Liver (tissue), 9 donors: ENCODE measurements around the gene INO80B. TPM values are rescaled to one million over a fixed set of nuclear protein-coding genes. Genes with fewer than 3 reads are reported as not detected.

Source experiments
- DNase-seq: peaks from one replicate; pipeline ENCODE4 v3.0.0-alpha.2; 2017; ENCODE audit warnings: low spot score
- H3K27ac ChIP-seq, 2 donors: one replicate each; pipeline ENCODE4 v1.7.0; 2013; ENCODE audit warnings: inconsistent platforms in 2 of 2, low read length in 2 of 2, control low read depth in 1 of 2, low read depth in 1 of 2, mild to moderate bottlenecking in 1 of 2
- H3K27me3 ChIP-seq, 4 donors: one replicate each; pipeline versions ENCODE4 v1.6.1 to v1.7.0; 2013; ENCODE audit warnings: low read length in 3 of 4, inconsistent platforms in 1 of 4, mild to moderate bottlenecking in 1 of 4, moderate library complexity in 1 of 4; ENCODE audit not compliant: control insufficient read depth in 4 of 4, insufficient read depth in 4 of 4
- H3K36me3 ChIP-seq, 4 donors: one replicate each; pipeline versions ENCODE4 v1.6.1 to v1.7.0; 2013; ENCODE audit warnings: low read length in 3 of 4, mild to moderate bottlenecking in 3 of 4, low read depth in 1 of 4, moderate library complexity in 1 of 4; ENCODE audit not compliant: control insufficient read depth in 4 of 4, insufficient read depth in 3 of 4
- H3K4me1 ChIP-seq, 4 donors: one replicate each; pipeline versions ENCODE4 v1.6.1 to v1.7.0; 2013; ENCODE audit warnings: low read length in 3 of 4, mild to moderate bottlenecking in 3 of 4, moderate library complexity in 1 of 4; ENCODE audit not compliant: control insufficient read depth in 4 of 4, insufficient read depth in 4 of 4
- H3K4me3 ChIP-seq, 3 donors: one replicate each; pipeline versions ENCODE4 v1.6.1 to v1.7.0; 2013; ENCODE audit warnings: low read length in 3 of 3, control low read depth in 1 of 3, low read depth in 1 of 3, mild to moderate bottlenecking in 1 of 3
- H3K9ac ChIP-seq, 2 donors: one replicate each; pipeline ENCODE4 v1.7.0; 2013; ENCODE audit warnings: low read length in 2 of 2, mild to moderate bottlenecking in 2 of 2, moderate library complexity in 2 of 2, control low read depth in 1 of 2, low read depth in 1 of 2
- H3K9me3 ChIP-seq, 4 donors: one replicate each; pipeline versions ENCODE4 v1.6.1 to v1.7.0; 2013; ENCODE audit warnings: low read length in 3 of 4; ENCODE audit not compliant: control insufficient read depth in 4 of 4
- ATF3 ChIP-seq: IDR thresholded peaks from 2 replicates; pipeline ENCODE4 v1.6.1; 2016; ENCODE audit warnings: antibody characterized with exemption
- CTCF ChIP-seq: fragments of 150-350 bp; IDR thresholded peaks from 2 replicates; pipeline ENCODE4 v1.5.1; 2017; ENCODE audit warnings: improper control_type of control experiment, low read depth, low read length; ENCODE audit not compliant: missing input control
- EGR1 ChIP-seq, 2 donors: IDR thresholded peaks; 2 replicates each; pipeline ENCODE4 v1.6.1; 2016 to 2018; ENCODE audit warnings: antibody characterized with exemption in 2 of 2, low read depth in 2 of 2
- FOXA1 ChIP-seq: IDR thresholded peaks from 2 replicates; pipeline ENCODE4 v1.6.1; 2016; ENCODE audit warnings: antibody characterized with exemption
- GABPA ChIP-seq, 2 donors: IDR thresholded peaks in 1 of 2; conservative IDR thresholded peaks in 1 of 2; 2 replicates each; pipeline ENCODE4 v1.6.1; 2016; ENCODE audit warnings: antibody characterized with exemption in 2 of 2, mild to moderate bottlenecking in 1 of 2, moderate library complexity in 1 of 2
- HNF4A ChIP-seq, 2 donors: conservative IDR thresholded peaks; 2 replicates each; pipeline ENCODE4 v1.6.1; 2016; ENCODE audit warnings: antibody characterized with exemption in 2 of 2, mild to moderate bottlenecking in 2 of 2
- HNF4G ChIP-seq: IDR thresholded peaks from 2 replicates; pipeline ENCODE4 v1.6.1; 2016; ENCODE audit warnings: antibody characterized with exemption
- JUND ChIP-seq, 2 donors: IDR thresholded peaks; 2 replicates each; pipeline ENCODE4 v1.6.1; 2016; ENCODE audit warnings: antibody characterized with exemption in 2 of 2
- NR2F2 ChIP-seq: IDR thresholded peaks from 2 replicates; pipeline ENCODE4 v1.6.1; 2016; ENCODE audit warnings: antibody characterized with exemption
- RAD21 ChIP-seq, 2 donors: IDR thresholded peaks; 2 replicates each; pipeline ENCODE4 v1.6.1; 2016; ENCODE audit warnings: antibody characterized with exemption in 2 of 2, mild to moderate bottlenecking in 2 of 2
- REST ChIP-seq: IDR thresholded peaks from 2 replicates; pipeline ENCODE4 v1.6.1; 2016; ENCODE audit warnings: antibody characterized with exemption, mild to moderate bottlenecking
- RXRA ChIP-seq, 2 donors: IDR thresholded peaks; 2 replicates each; pipeline ENCODE4 v1.6.1; 2017 to 2018; ENCODE audit warnings: antibody characterized with exemption in 2 of 2, mild to moderate bottlenecking in 1 of 2
- SP1 ChIP-seq: IDR thresholded peaks from 2 replicates; pipeline ENCODE4 v1.6.1; 2018; ENCODE audit warnings: antibody characterized with exemption, mild to moderate bottlenecking
- TAF1 ChIP-seq: conservative IDR thresholded peaks from 2 replicates; pipeline ENCODE4 v1.6.1; 2016; ENCODE audit warnings: antibody characterized with exemption, mild to moderate bottlenecking
- YY1 ChIP-seq: IDR thresholded peaks from 2 replicates; pipeline ENCODE4 v1.6.1; 2016; ENCODE audit warnings: antibody characterized with exemption, mild to moderate bottlenecking
- WGBS: extraction: QIAGEN DNeasy Blood & Tissue Kit; methylation state at CpG from one replicate; pipeline ENCODE4 v1.1.7; 2013; 5-methylcytosine and 5-hydroxymethylcytosine counted together
- polyA plus RNA-seq, 2 donors: library from polyadenylated mRNA; stranded (reverse) in 1 of 2; unstranded in 1 of 2; fragments of 200-250 nt in 1 of 2; fragments of >200 nt in 1 of 2; fragmentation: Nextera tagmentation in 1 of 2; extraction: Ambion mirVana in 1 of 2; gene quantifications; one replicate each; pipeline versions ENCODE4 v1.2.1 to v1.2.3, GENCODE V29; 2013 to 2015
- total RNA-seq, 2 donors: library from RNA; depleted of rRNA; stranded (reverse); fragments of >200 nt; gene quantifications; one replicate each; pipeline ENCODE4 v1.2.3, GENCODE V29; 2014
- TF ChIP-seq, protein P1 (sequence below): IDR thresholded peaks from 2 replicates; pipeline ENCODE4 v1.6.1; 2016; ENCODE audit warnings: antibody characterized with exemption
- TF ChIP-seq, protein P2 (sequence below): IDR thresholded peaks from 2 replicates; pipeline ENCODE4 v1.6.1; 2016; ENCODE audit warnings: antibody characterized with exemption
- donor health status: healthy.
- donor health status: healthy.
- donor health status: healthy.
- donor health status: healthy.
- donor health status: healthy.

Gene INO80B
- total and polyA plus RNA-seq, 4 donors = 2.7 to 14.8 (median 10.5) TPM

GRCh38 chr2:74497777-74498499, 43.1 kb downstream of the INO80B start:
- no peaks in the 10 kb centered on the region for H3K27me3 ChIP-seq
- WGBS = 30% methylated on average over 61 of the region's 61 CpGs

More at GRCh38 chr2:74497777-74498499, 43.1 kb downstream of the INO80B start:
- Histone ChIP-seq H3K4me3 (peak overlapping the region in 2 of 3 donors; percentile 50), H3K9me3 (no peaks in the 10 kb centered on the region), H3K36me3 (peaks cover 3 to 8% (median 5%) of the 10 kb centered on the region in 4 donors), H3K4me1 (peaks cover 18 to 74% (median 56%) of the 10 kb centered on the region in 4 donors), H3K9ac (no peak overlapping the region), H3K27ac (no peak overlapping the region)
- TF ChIP-seq EGR1 (IDR thresholded peaks at IDR 0.05; ENCODE audit: low read depth in 2 of 2) (no peak), YY1 (no peak), NR2F2 (no peak), JUND (IDR thresholded peaks at IDR 0.05) (no peak), FOXA1 (no peak), RXRA (IDR thresholded peaks at IDR 0.05) (no peak), RAD21 (IDR thresholded peaks at IDR 0.05) (no peak), GABPA (IDR thresholded peaks at IDR 0.05 in 1 of 2, conservative IDR thresholded peaks at IDR 0.05 in 1 of 2) (no peak), HNF4G (no peak), ATF3 (no peak), SP1 (no peak), CTCF (no peak), TAF1 (no peak), HNF4A (conservative IDR thresholded peaks at IDR 0.05) (no peak), REST (no peak)
- TF ChIP-seq, protein P1, sequence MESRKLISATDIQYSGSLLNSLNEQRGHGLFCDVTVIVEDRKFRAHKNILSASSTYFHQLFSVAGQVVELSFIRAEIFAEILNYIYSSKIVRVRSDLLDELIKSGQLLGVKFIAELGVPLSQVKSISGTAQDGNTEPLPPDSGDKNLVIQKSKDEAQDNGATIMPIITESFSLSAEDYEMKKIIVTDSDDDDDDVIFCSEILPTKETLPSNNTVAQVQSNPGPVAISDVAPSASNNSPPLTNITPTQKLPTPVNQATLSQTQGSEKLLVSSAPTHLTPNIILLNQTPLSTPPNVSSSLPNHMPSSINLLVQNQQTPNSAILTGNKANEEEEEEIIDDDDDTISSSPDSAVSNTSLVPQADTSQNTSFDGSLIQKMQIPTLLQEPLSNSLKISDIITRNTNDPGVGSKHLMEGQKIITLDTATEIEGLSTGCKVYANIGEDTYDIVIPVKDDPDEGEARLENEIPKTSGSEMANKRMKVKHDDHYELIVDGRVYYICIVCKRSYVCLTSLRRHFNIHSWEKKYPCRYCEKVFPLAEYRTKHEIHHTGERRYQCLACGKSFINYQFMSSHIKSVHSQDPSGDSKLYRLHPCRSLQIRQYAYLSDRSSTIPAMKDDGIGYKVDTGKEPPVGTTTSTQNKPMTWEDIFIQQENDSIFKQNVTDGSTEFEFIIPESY = no peak
- TF ChIP-seq, protein P2, sequence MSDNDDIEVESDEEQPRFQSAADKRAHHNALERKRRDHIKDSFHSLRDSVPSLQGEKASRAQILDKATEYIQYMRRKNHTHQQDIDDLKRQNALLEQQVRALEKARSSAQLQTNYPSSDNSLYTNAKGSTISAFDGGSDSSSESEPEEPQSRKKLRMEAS = no peak
- no peak for DNase-seq
